CD4-positive, alpha-beta T cell (primary cell): Measurements from ENCODE around the gene ARPC3. TPM values are rescaled to one million over a fixed set of nuclear protein-coding genes. Genes with fewer than 3 reads are reported as not detected.
"Not testable (repeated sequence)": the region's sequence is repeated elsewhere in the genome, so short reads cannot be mapped to it uniquely, and the experiment has no call there.

Experiments
- ATAC-seq: fragments of 200-7000 bp; cut with Tn5 transposase; one replicate; pipeline ENCODE4 v1.10.0; 2022; ENCODE audit warnings: mild to moderate bottlenecking; ENCODE audit not compliant: poor library complexity
- CTCF ChIA-PET: fragments of 350-600 bp; sonication (Branson Sonifier 250); formaldehyde crosslinking; loops from one replicate; lab custom pipeline; 2021; ENCODE audit warnings: antibody characterized with exemption, inconsistent platforms; lab: Charles Lee
- POLR2A ChIA-PET: fragments of 350-600 bp; sonication (Branson Sonifier 250); formaldehyde crosslinking; loops from one replicate; lab custom pipeline; 2021; ENCODE audit warnings: antibody characterized with exemption, inconsistent platforms; lab: Charles Lee
- DNase-seq, 14 experiments: peaks; one replicate each; pipeline ENCODE4 v3.0.0-alpha.2; 2013 to 2020; ENCODE audit warnings: mixed read lengths in 2 of 14
- H3K27ac ChIP-seq, 2 donors: one replicate each; pipeline versions ENCODE4 v1.5.1 to v1.7.0; 2013; ENCODE audit warnings: low read length in 2 of 2, low read depth in 1 of 2, mild to moderate bottlenecking in 1 of 2
- H3K27me3 ChIP-seq, 2 experiments: 1 replicate in 1 of 2; 2 replicates in 1 of 2; pipeline versions ENCODE4 v1.6.1 to v1.7.0; 2013; ENCODE audit warnings: low read length in 2 of 2, control low read depth in 1 of 2, mild to moderate bottlenecking in 1 of 2, moderate library complexity in 1 of 2; ENCODE audit not compliant: insufficient read depth in 2 of 2, control insufficient read depth in 1 of 2
- H3K36me3 ChIP-seq: one replicate; pipeline ENCODE4 v1.6.1; 2013; ENCODE audit warnings: low read length, control low read depth; ENCODE audit not compliant: insufficient read depth
- H3K4me1 ChIP-seq: one replicate; pipeline ENCODE4 v1.6.1; 2013; ENCODE audit warnings: low read length, control low read depth; ENCODE audit not compliant: insufficient read depth
- H3K4me3 ChIP-seq: one replicate; pipeline ENCODE4 v1.5.1; 2013; ENCODE audit warnings: mild to moderate bottlenecking, low read length, moderate library complexity
- H3K9me3 ChIP-seq, 2 experiments: 1 replicate in 1 of 2; 2 replicates in 1 of 2; pipeline versions ENCODE4 v1.6.1 to v1.7.0; 2013; ENCODE audit warnings: low read length in 2 of 2, mild to moderate bottlenecking in 2 of 2, control low read depth in 1 of 2, moderate library complexity in 1 of 2; ENCODE audit not compliant: control insufficient read depth in 1 of 2, insufficient read depth in 1 of 2
- H3K27ac Mint-ChIP-seq: one replicate; pipeline ENCODE4 v1.8.0; 2020; ENCODE audit warnings: mixed read lengths
- H3K27me3 Mint-ChIP-seq: one replicate; pipeline ENCODE4 v1.8.0; 2021; ENCODE audit warnings: mixed read lengths
- H3K36me3 Mint-ChIP-seq: one replicate; pipeline ENCODE4 v1.8.0; 2021; ENCODE audit warnings: low read depth, mixed read lengths
- H3K4me1 Mint-ChIP-seq: one replicate; pipeline ENCODE4 v1.8.0; 2021; ENCODE audit warnings: low read depth, mixed read lengths
- H3K4me3 Mint-ChIP-seq: one replicate; pipeline ENCODE4 v1.8.0; 2020; ENCODE audit warnings: mild to moderate bottlenecking, mixed read lengths
- H3K9me3 Mint-ChIP-seq: one replicate; pipeline ENCODE4 v1.8.0; 2020; ENCODE audit warnings: mixed read lengths
- intact Hi-C, 2 experiments: fragments of 100-400 bp; cut with DNase I in 1 of 2; cut with micrococcal nuclease in 1 of 2; formaldehyde crosslinking; loops; one replicate each; pipeline versions ENCODE4 v1.15.1 to v1.9.0; 2023 to 2025; cut with DNase I, micrococcal nuclease
- total RNA-seq, 174 experiments: library from RNA in 2 of 174; stranded (reverse) in 2 of 174; gene quantifications; one replicate each; pipeline ENCODE4 v1.2.3 and lab custom pipeline; 2021 to 2026
- TF ChIP-seq, protein P1 (sequence below): fragments of 200-600 bp; IDR thresholded peaks from one replicate; pipeline ENCODE4 v1.8.0; 2022; ENCODE audit warnings: antibody characterized with exemption, mild to moderate bottlenecking

The ARPC3 gene
- total RNA-seq, 2 experiments from 2014 or later: 120 to 124 TPM

DNA sequence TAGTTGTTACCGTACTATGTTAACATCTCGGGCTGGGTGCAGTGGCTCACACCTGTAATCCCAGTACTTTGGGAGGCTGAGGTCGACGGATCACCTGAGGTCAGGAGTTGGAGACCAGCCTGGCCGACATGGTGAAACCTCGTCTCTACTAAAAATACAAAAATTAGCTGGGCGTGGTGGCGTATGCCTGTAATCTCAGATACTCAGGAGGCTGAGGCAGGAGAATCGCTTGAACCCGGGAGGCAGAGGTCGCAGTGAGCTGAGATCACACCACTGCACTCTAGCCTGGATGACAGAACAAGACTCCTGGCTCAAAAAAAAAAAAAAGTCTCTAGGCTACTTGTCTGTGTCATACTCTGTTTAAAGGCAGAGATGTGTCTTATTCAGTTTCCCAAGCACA lies 15.6 kb upstream of the ARPC3 start:
- intact Hi-C loops: loop anchor here in 1 of 2 experiments (1.0 kb wide), 1 partner anchor 14 kb away; no protein-coding TSS in a partner anchor
- H3K4me1 Mint-ChIP-seq: peaks cover 37% of the 10 kb centered on the region
- H3K27me3 ChIP-seq, H3K9me3 Mint-ChIP-seq, ATAC-seq, H3K27me3 Mint-ChIP-seq, H3K4me3 Mint-ChIP-seq, H3K4me3 ChIP-seq, DNase-seq, H3K9me3 ChIP-seq, H3K27ac Mint-ChIP-seq, H3K27ac ChIP-seq: not testable (repeated sequence)
- H3K36me3 Mint-ChIP-seq: peaks cover 40% of the 10 kb centered on the region
- Histone ChIP-seq H3K4me1 (peaks cover 29% of the 10 kb centered on the region), H3K36me3 (peaks cover 21% of the 10 kb centered on the region)
- CTCF ChIA-PET: interaction anchor here (5.4 to 7.4 kb wide), 2 partner anchors 15 to 135 kb away, joined by 49 to 98 read pairs; partner anchors contain the start of gene ARPC3
- POLR2A ChIA-PET: interaction anchor here (4.4 to 4.9 kb wide), 2 partner anchors 16 to 35 kb away, joined by 115 to 117 read pairs; partner anchors contain the start of genes ARPC3, RAD9B and VPS29

DNA sequence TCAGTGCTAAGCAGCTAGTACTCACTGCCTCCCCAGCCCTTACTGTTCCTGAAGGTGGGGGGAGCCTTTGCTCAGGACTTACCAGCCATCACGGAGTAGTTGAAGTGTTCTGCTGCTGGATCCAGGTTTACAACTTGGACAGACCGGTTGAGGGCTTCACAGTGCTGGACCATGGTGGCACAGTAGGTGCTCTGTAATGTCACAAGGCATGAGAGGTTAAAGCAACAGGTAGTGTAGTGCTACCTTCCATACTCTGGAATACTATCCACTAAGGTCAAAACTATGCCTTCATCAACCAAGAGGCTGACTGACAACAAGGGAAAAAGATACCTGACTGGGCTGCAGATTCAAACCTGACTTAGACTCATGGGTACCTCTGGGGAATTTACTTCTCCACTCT lies 14.9 kb upstream of the ARPC3 start:
- Histone ChIP-seq H3K4me3 (no peak overlapping the region), H3K4me1 (peaks cover 28% of the 10 kb centered on the region), H3K9me3 (no peaks in the 10 kb centered on the region), H3K27me3 (no peaks in the 10 kb centered on the region), H3K27ac (no peak overlapping the region), H3K36me3 (peaks cover 27% of the 10 kb centered on the region)
- CTCF ChIA-PET: interaction anchor here (5.4 to 7.4 kb wide), 2 partner anchors 14 to 136 kb away, joined by 49 to 98 read pairs; partner anchors contain the start of gene ARPC3
- ATAC-seq (no peak), DNase-seq (no peak)
- Mint-ChIP-seq H3K36me3 (peaks cover 45% of the 10 kb centered on the region), H3K27me3 (no peaks in the 10 kb centered on the region), H3K27ac (no peak overlapping the region), H3K9me3 (no peaks in the 10 kb centered on the region), H3K4me1 (peaks cover 37% of the 10 kb centered on the region), H3K4me3 (no peak overlapping the region)
- TF ChIP-seq, protein P1, sequence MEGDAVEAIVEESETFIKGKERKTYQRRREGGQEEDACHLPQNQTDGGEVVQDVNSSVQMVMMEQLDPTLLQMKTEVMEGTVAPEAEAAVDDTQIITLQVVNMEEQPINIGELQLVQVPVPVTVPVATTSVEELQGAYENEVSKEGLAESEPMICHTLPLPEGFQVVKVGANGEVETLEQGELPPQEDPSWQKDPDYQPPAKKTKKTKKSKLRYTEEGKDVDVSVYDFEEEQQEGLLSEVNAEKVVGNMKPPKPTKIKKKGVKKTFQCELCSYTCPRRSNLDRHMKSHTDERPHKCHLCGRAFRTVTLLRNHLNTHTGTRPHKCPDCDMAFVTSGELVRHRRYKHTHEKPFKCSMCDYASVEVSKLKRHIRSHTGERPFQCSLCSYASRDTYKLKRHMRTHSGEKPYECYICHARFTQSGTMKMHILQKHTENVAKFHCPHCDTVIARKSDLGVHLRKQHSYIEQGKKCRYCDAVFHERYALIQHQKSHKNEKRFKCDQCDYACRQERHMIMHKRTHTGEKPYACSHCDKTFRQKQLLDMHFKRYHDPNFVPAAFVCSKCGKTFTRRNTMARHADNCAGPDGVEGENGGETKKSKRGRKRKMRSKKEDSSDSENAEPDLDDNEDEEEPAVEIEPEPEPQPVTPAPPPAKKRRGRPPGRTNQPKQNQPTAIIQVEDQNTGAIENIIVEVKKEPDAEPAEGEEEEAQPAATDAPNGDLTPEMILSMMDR: no peak
- intact Hi-C loops: no loop called here
- POLR2A ChIA-PET: interaction anchor here (2.1 kb wide), 1 partner anchor 15 kb away, joined by 5 read pairs; the partner anchor contains the start of gene ARPC3

DNA sequence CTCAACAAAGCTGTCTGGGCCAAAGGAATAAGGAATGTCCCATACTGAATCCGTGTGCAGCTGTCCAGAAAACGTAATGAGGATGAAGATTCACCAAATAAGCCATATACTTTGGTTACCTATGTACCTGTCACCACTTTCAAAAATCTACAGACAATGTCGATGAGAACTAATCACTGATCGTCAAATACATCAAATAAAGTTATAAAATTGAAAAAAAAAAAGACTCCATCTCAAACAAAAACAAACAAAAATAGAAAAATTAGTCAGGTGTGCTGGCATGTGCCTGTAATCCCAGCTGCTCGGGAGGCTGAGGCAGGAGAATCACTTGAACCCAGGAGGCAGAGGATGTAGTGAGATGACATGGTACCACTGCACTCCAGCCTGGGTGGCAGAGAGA lies 11.1 kb upstream of the ARPC3 start:
- POLR2A ChIA-PET: not testable (repeated sequence)

DNA sequence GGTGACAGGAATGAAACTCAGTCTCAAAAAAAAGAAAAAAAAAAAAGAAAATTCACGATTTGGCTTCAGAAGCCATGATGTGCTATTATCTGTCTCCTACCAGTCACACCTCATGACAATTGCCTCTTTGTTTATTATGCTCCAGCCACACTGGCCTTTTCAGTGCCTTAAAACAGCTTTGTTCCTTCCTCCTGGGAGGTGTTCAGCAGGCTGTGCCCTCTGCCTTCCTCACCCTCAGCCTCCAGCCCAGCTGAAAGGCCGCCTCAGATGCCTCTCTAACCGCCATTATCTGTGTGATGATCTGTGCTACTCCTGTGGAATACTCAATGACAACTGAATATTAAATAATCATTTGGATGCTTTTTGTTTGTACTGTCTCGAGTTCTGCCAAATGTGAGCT lies 8.6 kb upstream of the ARPC3 start:
- POLR2A ChIA-PET: interaction anchor here (1.4 to 2.1 kb wide), 2 partner anchors 9 to 10 kb away, joined by 5 to 9 read pairs; partner anchors contain the start of genes ARPC3, FAM216A and GPN3
- no peak overlapping the region for H3K4me3 Mint-ChIP-seq
- peaks cover 44% of the 10 kb centered on the region for H3K36me3 ChIP-seq

More for the DNA sequence above, 11.1 kb upstream of the ARPC3 start:
- H3K9me3 Mint-ChIP-seq, H3K4me3 Mint-ChIP-seq, H3K27ac ChIP-seq, H3K27me3 Mint-ChIP-seq, intact Hi-C loops, H3K4me1 ChIP-seq, H3K4me3 ChIP-seq, H3K27ac Mint-ChIP-seq, H3K27me3 ChIP-seq, H3K9me3 ChIP-seq, DNase-seq, ATAC-seq: not testable (repeated sequence)
- peaks cover 46% of the 10 kb centered on the region for H3K36me3 ChIP-seq
- H3K4me1 Mint-ChIP-seq: peaks cover 14% of the 10 kb centered on the region
- CTCF ChIA-PET: interaction anchor here (2.4 kb wide), 1 partner anchor 11 kb away, joined by 7 read pairs; the partner anchor contains the start of gene ARPC3
- H3K36me3 Mint-ChIP-seq: peaks cover 61% of the 10 kb centered on the region

More for the DNA sequence above, 8.6 kb upstream of the ARPC3 start:
- Mint-ChIP-seq H3K4me1 (peaks cover 8% of the 10 kb centered on the region), H3K27ac (no peak overlapping the region), H3K9me3 (no peaks in the 10 kb centered on the region), H3K36me3 (peaks cover 60% of the 10 kb centered on the region), H3K27me3 (no peaks in the 10 kb centered on the region)
- Histone ChIP-seq H3K4me1 (no peaks in the 10 kb centered on the region), H3K27me3 (no peaks in the 10 kb centered on the region), H3K27ac (no peak overlapping the region), H3K4me3 (no peak overlapping the region), H3K9me3 (no peaks in the 10 kb centered on the region)
- ATAC-seq (no peak), DNase-seq (no peak)
- intact Hi-C loops: no loop called here
- TF ChIP-seq, protein P1: no peak
- CTCF ChIA-PET: interaction anchor here (0.7 to 3.5 kb wide), 3 partner anchors 9 to 1030 kb away, joined by 3 to 13 read pairs (median 12); partner anchors contain the start of genes ARPC3, FAM216A and GPN3
